ENCODE data around the gene AKNA.

AKNA gene

DNA sequence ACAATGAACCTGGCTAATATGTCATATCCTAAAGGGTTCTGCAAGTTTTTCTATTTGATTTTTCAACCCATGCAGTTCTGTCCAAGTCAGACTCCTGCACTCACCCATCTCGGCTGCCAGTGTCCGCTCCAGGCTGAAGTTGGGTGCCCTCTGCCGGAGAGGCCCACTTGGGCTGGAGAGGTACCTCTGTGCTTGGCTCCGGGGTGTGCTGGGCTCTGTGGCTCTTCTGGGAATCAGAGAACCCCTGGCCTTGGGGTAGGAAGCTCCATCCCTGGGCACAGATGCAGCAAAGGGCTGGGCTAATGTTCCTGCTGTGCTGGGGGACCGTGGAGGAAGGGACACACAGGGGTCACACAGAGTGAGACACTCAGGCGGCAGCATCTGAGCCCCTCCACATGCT lies 32.0 kb downstream of the AKNA start:
- DNase-seq: no peak

- no peak for DNase-seq
Measured at GRCh38 chr9:114351932-114352331, 35.9 kb downstream of the AKNA start.

GRCh38 chr9:114350636-114351401 lies 37.0 kb downstream of the AKNA start:
- DNase-seq: no peak

DNA sequence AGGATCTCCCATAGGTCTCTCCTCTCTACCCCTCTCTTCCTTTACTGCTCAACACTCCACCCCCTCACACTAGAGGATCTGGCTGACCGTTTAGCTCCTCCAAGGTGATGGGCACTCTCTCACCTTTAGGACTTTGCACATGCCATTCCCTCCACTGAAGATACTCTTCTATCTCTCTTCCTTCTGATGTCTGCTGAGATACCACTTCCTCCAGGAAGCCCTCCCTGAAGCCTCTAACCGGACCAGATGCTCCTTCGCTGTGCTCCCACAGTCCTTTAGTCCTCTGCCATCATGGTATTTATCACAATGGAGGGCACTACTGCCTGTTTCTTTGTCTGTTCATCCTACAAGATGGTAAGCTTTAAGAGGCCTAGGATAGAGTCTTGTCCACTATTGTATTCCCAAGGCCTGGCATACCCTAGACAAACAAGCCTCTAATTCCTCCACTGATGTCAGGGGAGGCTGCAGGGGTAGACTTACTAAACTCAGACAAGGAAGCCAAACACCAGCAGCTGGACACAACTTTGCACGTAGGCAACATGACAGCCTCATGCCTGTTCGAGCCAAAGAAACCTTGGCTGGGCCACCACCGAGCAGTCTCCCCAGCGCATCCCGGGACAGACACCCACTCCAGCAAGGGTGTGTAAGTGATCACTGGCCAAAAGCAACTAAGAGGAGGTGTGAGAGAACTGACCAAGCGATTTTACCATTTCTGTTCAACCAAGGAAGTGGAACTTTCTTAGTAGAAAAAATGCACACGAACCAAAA lies 37.9 kb downstream of the AKNA start:
- no peak for DNase-seq

DNA sequence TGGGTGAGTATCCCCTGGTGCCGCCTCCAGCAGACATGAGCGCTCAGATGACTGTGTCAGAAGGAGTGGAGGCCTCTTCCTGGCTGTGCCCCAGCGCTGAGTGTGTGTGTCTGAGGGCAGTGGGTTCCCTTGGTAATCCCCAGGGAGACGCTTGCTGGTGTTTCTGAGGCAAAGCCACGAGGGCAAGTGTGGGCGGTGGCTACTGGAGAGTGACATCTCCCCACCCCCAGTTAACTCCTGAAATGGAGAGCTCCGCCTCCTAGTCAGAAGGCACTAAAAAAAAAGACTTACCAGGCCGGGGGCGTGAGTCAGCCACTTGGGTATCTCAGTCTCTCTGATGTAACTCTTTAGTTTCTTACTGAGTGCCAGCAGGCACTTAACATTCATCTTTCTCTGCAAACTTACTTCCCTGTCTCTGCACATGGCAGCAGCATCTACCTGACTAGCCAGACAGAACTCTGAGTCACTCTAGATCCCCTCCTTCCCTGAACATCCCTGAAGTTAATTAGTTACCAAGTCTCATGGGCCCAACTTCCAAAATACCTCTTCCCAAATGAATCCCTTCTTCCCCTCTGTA lies 38.8 kb downstream of the AKNA start:
- DNase-seq: peak; percentile 94

DNA sequence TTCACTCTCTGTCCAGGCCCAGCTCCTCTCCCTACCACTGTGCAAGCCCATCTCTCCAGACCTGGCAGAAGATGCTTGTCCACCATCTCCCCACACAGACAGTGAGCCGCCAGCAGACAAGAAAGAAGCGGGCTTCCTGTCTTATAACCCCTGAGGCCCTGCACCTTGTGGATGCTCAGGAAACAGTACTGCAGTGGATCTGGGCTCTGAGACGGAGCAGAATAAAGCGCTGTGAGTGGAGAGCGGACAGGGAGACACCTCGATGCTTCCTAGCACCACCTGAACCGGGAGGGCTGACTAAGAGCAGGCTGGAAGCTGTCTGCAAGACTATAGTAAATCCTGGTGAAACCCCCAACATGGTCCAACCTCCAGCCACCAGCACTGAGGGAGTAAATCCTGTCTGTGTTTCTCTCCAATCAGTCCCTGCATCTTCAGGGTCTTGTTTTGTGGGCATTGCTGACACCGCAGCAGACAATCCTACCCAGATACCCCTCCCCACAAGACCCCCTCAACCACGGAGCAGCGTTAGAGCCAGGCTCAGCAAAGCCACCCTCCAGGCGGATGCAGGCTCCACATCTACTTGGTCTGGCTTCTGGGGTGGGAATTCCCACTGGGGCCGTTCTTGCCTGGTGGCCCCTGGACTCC lies 39.4 kb downstream of the AKNA start:
- no peak for DNase-seq

- DNase-seq: no peak
Measured at GRCh38 chr9:114347675-114348074, 40.1 kb downstream of the AKNA start.

DNA sequence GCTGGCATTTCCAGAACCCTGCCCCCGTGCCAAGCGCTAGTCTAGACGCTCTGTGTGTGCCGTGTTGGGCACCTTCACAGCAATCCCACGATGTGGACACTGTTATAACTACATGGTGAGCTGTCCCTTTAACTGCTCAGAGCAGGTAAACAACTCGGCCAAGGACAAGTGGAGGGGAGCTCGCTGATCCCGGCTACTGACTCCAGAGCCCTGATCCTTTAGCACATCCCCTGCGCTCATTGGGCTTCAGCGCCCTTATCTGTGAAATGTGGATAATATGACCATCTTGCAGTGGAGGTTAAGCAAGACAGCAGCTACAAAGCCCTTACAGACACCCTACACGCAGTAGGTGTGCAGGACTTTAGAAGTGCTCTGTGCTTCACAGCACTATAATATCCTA lies 41.6 kb downstream of the AKNA start:
- no peak for DNase-seq

- DNase-seq: no peak
Measured at GRCh38 chr9:114345493-114346065, 42.2 kb downstream of the AKNA start.

GRCh38 chr9:114344692-114345091 lies 43.1 kb downstream of the AKNA start:
- no peak for DNase-seq

- DNase-seq: no peak
Measured at GRCh38 chr9:114344188-114344566, 43.6 kb downstream of the AKNA start.

- no peak for DNase-seq
Measured at GRCh38 chr9:114343471-114344187, 44.2 kb downstream of the AKNA start.

GRCh38 chr9:114342755-114343440 lies 44.9 kb downstream of the AKNA start:
- no peak for DNase-seq

- DNase-seq: no peak
Measured at GRCh38 chr9:114341991-114342390, 45.8 kb downstream of the AKNA start.

DNA sequence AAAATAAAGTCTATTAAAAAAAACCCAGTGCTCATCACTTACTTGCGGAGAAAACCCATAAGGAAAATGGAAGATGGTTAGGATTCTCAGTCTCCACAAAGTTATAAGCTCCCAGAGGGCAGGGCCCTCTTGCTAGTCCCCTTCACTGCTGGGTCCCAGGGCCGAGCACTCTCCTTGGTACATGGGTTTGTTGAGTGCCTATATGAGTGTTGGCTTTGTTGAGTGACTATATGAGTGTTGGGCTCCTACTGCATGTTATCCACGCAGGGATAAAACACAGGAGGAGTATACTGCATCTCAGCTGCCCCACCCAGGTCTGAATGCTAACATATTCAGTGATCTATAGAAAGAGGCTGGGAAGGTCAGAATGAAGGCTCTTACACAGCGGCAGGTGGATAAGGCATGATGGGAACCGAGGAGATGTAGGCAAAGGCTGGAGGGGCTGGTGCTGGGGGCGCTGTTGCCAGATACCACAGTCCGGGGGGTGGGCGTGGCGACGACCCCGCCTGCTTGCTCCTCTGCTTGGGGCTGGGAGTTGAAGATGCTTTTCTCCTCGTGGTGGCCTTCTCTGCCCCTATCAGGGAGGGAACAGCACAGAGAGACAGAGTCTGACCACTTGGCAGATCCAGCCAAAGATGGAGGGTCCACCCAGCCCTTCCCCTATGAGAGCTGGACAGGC lies 46.5 kb downstream of the AKNA start:
- DNase-seq: no peak

GRCh38 chr9:114339130-114339908 lies 48.5 kb downstream of the AKNA start:
- DNase-seq: peak; percentile 44

DNA sequence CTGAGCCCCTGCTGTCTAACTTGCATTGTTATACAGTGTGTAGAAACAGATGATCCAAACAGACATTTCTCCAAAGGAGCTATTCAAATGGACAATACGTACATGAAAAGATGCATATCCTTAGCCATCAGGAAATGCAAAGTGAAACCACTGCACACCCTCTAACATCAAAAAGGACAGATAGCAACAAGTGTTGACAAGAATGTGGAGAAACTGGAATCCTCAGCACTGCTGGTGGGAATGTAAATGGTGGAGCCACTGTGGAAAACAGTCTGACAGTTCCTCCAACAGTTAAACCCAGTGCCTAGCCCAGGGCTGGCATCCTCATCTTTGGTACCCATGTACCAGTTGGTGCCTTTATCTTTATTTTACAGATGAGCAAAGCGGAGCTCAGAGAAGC lies 49.6 kb downstream of the AKNA start:
- no peak for DNase-seq

GRCh38 chr9:114336699-114337395 lies 50.9 kb downstream of the AKNA start:
- no peak for DNase-seq

GRCh38 chr9:114336157-114336556 lies 51.6 kb downstream of the AKNA start:
- DNase-seq: no peak

DNA sequence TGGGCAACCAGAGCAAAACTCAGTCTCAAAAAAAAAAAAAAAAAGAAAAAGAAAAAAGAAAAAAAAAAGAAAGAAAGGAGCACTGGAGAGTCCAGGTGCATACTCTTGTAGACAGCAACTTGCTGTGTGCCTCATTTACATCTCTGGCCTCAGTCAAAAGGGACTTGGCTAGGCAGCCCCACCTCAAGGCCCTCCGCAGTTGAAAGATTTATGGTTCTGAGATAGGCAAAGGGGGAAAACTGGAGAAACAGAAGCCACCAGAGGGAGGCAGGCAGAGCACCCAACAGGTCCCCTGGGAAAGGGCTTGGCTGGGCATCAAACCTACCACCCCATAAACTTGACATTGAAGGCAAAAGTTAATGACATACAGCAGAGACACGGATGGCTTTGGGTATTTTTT lies 52.0 kb downstream of the AKNA start:
- DNase-seq: no peak
